Measurements from ENCODE around the gene CDSN.

DNA sequence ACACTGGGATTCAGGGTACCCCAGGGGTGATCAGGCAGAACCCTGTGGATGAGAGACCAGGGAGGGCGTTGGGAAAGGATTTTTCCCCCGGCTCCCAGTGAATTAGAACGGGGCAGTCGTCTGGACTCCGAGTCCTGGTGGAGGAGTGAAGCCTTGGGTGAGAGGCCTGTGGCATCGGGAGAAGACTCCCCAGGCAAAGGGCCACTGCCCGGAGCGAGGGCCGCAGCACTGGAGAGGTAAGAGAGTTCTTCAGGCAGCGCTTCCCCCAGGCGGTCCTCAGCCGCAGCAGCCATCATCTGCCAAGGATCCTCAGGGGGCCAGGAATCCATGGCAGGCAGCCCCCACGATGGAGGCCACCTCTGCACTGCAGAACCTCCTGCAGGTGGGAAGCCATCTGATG is 8.5 kb downstream of the CDSN start:
- no peak for TF ChIP-seq POLR2A (IDR thresholded peaks at IDR 0.05; ENCODE audit: low read depth)
- TF ChIP-seq, protein P1, sequence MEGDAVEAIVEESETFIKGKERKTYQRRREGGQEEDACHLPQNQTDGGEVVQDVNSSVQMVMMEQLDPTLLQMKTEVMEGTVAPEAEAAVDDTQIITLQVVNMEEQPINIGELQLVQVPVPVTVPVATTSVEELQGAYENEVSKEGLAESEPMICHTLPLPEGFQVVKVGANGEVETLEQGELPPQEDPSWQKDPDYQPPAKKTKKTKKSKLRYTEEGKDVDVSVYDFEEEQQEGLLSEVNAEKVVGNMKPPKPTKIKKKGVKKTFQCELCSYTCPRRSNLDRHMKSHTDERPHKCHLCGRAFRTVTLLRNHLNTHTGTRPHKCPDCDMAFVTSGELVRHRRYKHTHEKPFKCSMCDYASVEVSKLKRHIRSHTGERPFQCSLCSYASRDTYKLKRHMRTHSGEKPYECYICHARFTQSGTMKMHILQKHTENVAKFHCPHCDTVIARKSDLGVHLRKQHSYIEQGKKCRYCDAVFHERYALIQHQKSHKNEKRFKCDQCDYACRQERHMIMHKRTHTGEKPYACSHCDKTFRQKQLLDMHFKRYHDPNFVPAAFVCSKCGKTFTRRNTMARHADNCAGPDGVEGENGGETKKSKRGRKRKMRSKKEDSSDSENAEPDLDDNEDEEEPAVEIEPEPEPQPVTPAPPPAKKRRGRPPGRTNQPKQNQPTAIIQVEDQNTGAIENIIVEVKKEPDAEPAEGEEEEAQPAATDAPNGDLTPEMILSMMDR (IDR thresholded peaks at IDR 0.05), result no peak

Data from esophagus muscularis mucosa (tissue), 3 donors.